Tibial nerve (tissue), 4 donors: Measurements from ENCODE around the gene SAMD15.

Source experiments
- CTCF ChIP-seq, 5 experiments: fragments of 200-600 bp in 3 of 5; fragments of 450-650 bp in 2 of 5; sonication (generic) in 3 of 5; IDR thresholded peaks; one replicate each; pipeline ENCODE4 v1.5.1; 2016 to 2019; ENCODE audit warnings: antibody characterized with exemption in 5 of 5, mild to moderate bottlenecking in 3 of 5, moderate library complexity in 2 of 5
- EP300 ChIP-seq, 2 donors: sonication (generic); formaldehyde crosslinking; IDR thresholded peaks; one replicate each; pipeline ENCODE4 v1.6.1; 2017; ENCODE audit warnings: antibody characterized with exemption in 2 of 2, mild to moderate bottlenecking in 1 of 2
- POLR2A ChIP-seq, 2 donors: fragments of 450-650 bp; IDR thresholded peaks; one replicate each; pipeline ENCODE4 v1.6.1; 2017; ENCODE audit warnings: antibody characterized with exemption in 2 of 2, mild to moderate bottlenecking in 2 of 2, moderate library complexity in 2 of 2

- TF ChIP-seq CTCF (IDR thresholded peaks at IDR 0.05) = no peak
- TF ChIP-seq POLR2A (IDR thresholded peaks at IDR 0.05) = no peak
- no peak for TF ChIP-seq EP300 (IDR thresholded peaks at IDR 0.05)
Observed at GRCh38 chr14:77342726-77343397, 34.3 kb upstream of the SAMD15 start.
